Effector CD8-positive, alpha-beta T cell (primary cell): ENCODE results near the gene CSAG3.
"Not testable (repeated sequence)": the region's sequence is repeated elsewhere in the genome, so short reads cannot be mapped to it uniquely, and the experiment has no call there.

Experiments
- DNase-seq: peaks from one replicate; lab custom pipeline; 2025; lab: John Stamatoyannopoulos, UW
- total RNA-seq, 4 experiments: gene quantifications; one replicate each; lab custom pipeline; 2026; lab: John Stamatoyannopoulos, UW

Gene CSAG3
- total RNA-seq, result 0 reads per million in 4 experiments

GRCh38 chrX:152758918-152759317, at the start of gene CSAG3:
Gene CSAG3, plus strand, starts transcription at chrX:152759218.
- not testable (repeated sequence) for DNase-seq

GRCh38 chrX:152713195-152713594, 45.8 kb upstream of the CSAG3 start:
- not testable (repeated sequence) for DNase-seq

GRCh38 chrX:152713815-152714787, 44.9 kb upstream of the CSAG3 start, which contains the start of gene MAGEA2B:
Gene MAGEA2B, plus strand, starts transcription at chrX:152714628. Its CDS starts 2,479 bp downstream, at chrX:152717107.
- not testable (repeated sequence) for DNase-seq

- DNase-seq, result no peak
These were observed 33.6 kb upstream of the CSAG3 start for GRCh38 chrX:152725409-152725808.

GRCh38 chrX:152733261-152733975, 25.6 kb upstream of the CSAG3 start, which contains the start of the genes CSAG1 and MAGEA12:
Gene CSAG1, minus strand, starts transcription at chrX:152733721. Its CDS starts 1,261 bp downstream, at chrX:152732460.
Gene MAGEA12, plus strand, starts transcription at chrX:152733757. Its CDS starts 2,405 bp downstream, at chrX:152736162.
- DNase-seq, result no peak

GRCh38 chrX:152734143-152734858, 24.7 kb upstream of the CSAG3 start:
- not testable (repeated sequence) for DNase-seq

- DNase-seq, result no peak
These were observed 23.9 kb upstream of the CSAG3 start for GRCh38 chrX:152735101-152735500.

- no peak for DNase-seq
These were observed 23.0 kb upstream of the CSAG3 start for GRCh38 chrX:152735860-152736511.

GRCh38 chrX:152736528-152736927, 22.5 kb upstream of the CSAG3 start:
- not testable (repeated sequence) for DNase-seq

GRCh38 chrX:152738560-152738959, 20.5 kb upstream of the CSAG3 start:
- no peak for DNase-seq

- DNase-seq, result not testable (repeated sequence)
These were observed 5.0 kb upstream of the CSAG3 start, which contains the start of gene MAGEA2 for GRCh38 chrX:152753686-152754650. Gene MAGEA2, minus strand, starts transcription at chrX:152753842. Its CDS starts 2,479 bp downstream, at chrX:152751363.

GRCh38 chrX:152754871-152755270, 4.1 kb upstream of the CSAG3 start:
- DNase-seq, result not testable (repeated sequence)

GRCh38 chrX:152759544-152759943, 526 bp downstream of the CSAG3 start:
- DNase-seq, result not testable (repeated sequence)

GRCh38 chrX:152761582-152761981, 2.6 kb downstream of the CSAG3 start:
- DNase-seq, result not testable (repeated sequence)

GRCh38 chrX:152766562-152766961, 7.5 kb downstream of the CSAG3 start:
- not testable (repeated sequence) for DNase-seq

GRCh38 chrX:152769549-152770289, 10.7 kb downstream of the CSAG3 start, which contains the start of gene MAGEA6:
Gene MAGEA6, minus strand, starts transcription at chrX:152769689. Its CDS starts 2,039 bp downstream, at chrX:152767650.
- not testable (repeated sequence) for DNase-seq

GRCh38 chrX:152787062-152787461, 28.0 kb downstream of the CSAG3 start:
- not testable (repeated sequence) for DNase-seq

- DNase-seq, result no peak
These were observed 39.9 kb downstream of the CSAG3 start for GRCh38 chrX:152798945-152799344.

GRCh38 chrX:152806035-152806434, 47.0 kb downstream of the CSAG3 start:
- DNase-seq, result no peak
